GM12801 (cell line): Measurements from ENCODE around the gene MED13L.

Experiments used
- TF ChIP-seq, protein P1 (sequence below): IDR thresholded peaks from one replicate; pipeline ENCODE4 v1.5.1; 2011; ENCODE audit warnings: control low read depth; ENCODE audit not compliant: insufficient read length; ENCODE audit errors: extremely low read depth

The MED13L gene

DNA sequence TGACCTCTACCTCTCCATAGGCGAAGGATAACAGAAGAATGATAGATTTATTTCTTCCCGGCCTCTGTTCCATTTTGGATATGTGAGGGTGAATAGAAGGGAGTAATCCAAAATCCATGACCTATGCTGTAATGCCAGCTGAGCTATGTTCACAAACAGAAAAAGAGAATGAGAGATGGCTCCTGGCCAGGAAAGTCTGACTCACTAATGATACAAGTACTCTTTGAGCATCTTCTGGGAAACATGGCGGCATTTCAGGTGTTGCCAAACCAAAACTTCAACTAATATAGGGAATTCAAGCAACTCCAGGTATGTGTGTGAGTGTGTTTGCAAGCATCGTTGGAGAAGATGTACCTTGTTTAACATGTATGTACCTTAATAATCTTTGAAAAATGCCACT lies 55.1 kb downstream of the MED13L start:
- TF ChIP-seq, protein P1, sequence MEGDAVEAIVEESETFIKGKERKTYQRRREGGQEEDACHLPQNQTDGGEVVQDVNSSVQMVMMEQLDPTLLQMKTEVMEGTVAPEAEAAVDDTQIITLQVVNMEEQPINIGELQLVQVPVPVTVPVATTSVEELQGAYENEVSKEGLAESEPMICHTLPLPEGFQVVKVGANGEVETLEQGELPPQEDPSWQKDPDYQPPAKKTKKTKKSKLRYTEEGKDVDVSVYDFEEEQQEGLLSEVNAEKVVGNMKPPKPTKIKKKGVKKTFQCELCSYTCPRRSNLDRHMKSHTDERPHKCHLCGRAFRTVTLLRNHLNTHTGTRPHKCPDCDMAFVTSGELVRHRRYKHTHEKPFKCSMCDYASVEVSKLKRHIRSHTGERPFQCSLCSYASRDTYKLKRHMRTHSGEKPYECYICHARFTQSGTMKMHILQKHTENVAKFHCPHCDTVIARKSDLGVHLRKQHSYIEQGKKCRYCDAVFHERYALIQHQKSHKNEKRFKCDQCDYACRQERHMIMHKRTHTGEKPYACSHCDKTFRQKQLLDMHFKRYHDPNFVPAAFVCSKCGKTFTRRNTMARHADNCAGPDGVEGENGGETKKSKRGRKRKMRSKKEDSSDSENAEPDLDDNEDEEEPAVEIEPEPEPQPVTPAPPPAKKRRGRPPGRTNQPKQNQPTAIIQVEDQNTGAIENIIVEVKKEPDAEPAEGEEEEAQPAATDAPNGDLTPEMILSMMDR = no peak

- TF ChIP-seq, protein P1 = no peak
Measured at GRCh38 chr12:116220756-116221155, 56.7 kb downstream of the MED13L start.

DNA sequence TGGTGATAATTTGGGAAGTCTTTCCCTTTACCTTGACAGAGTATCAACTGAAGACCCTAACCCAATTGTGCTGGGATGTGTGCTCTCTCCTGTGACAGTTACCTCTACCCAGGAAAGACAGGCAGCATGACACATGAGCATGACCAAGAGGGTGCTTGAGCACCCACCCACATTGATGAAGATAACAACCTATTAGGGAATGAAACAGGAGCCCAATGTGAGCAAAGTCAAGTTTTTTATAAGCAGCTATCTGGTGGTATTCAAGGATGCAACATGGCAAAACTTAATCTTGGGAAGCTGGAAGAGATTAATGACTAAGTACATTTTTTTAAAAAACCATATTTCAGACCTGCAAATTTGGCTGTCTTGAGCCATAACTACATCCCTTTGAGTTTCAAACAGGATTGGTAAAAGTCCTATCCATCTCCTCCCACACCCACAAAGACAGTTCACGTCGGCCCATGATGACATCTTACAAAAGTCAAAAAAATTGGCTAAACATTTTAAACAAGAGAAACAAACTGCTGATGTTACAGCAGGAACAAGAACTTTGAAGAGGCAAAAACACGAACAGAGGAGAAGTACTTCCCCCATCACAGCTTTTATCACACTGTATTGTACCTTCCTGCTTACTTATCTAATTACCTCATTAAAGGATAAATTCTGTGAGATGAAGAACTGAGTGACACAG lies 60.3 kb downstream of the MED13L start:
- TF ChIP-seq, protein P1 = no peak

- TF ChIP-seq, protein P1 = no peak
Measured at GRCh38 chr12:116216022-116216756, 61.3 kb downstream of the MED13L start.

- TF ChIP-seq, protein P1 = no peak
Measured at GRCh38 chr12:116215023-116215422, 62.5 kb downstream of the MED13L start.

- TF ChIP-seq, protein P1 = no peak
Measured at GRCh38 chr12:116213885-116214527, 63.5 kb downstream of the MED13L start.

DNA sequence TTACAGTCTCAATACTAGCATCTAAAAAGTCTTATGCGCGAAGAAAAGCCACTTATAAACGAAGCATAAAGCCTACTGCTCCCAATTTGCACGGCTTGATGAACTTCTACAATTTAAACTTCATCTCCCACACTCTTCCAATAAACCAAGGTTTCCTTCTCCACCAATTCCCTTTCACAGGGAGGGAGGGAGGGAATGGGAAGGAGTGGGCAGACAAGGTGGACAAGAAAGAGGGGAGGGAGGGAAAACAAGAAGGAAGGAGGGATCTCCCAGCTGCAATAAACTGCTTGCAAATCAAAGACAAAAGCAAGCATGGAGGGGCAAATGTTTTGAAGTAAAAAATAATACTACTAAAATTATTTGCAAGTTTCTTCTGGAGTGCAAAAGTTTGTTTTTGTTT lies 64.5 kb downstream of the MED13L start:
- TF ChIP-seq, protein P1 = no peak
